Sigmoid colon (tissue), 3 donors: ENCODE measurements around the gene PYGO1.

Experiments used
- CTCF ChIP-seq, 4 experiments: fragments of 450-650 bp in 3 of 4; fragments of 200-600 bp in 1 of 4; IDR thresholded peaks; one replicate each; pipeline ENCODE4 v1.5.1; 2016 to 2019; ENCODE audit warnings: antibody characterized with exemption in 4 of 4, mild to moderate bottlenecking in 3 of 4, moderate library complexity in 2 of 4
- POLR2A ChIP-seq, 2 donors: fragments of 450-650 bp; IDR thresholded peaks; one replicate each; pipeline ENCODE4 v1.6.1; 2016; ENCODE audit warnings: antibody characterized with exemption in 2 of 2, mild to moderate bottlenecking in 2 of 2, moderate library complexity in 2 of 2

GRCh38 chr15:55552926-55553325, 35.2 kb downstream of the PYGO1 start:
- TF ChIP-seq CTCF (IDR thresholded peaks at IDR 0.05) = no peak
- no peak for TF ChIP-seq POLR2A (IDR thresholded peaks at IDR 0.05)
